OCI-LY1 (cell line): ENCODE results near the gene OXLD1.

Source experiments
- H2AFZ ChIP-seq: fragments of 200-600 bp; sonication (generic), shearing (Covaris generic); 2 replicates; pipeline ENCODE4 v1.6.0; 2014; ENCODE audit warnings: antibody characterized with exemption, mild to moderate bottlenecking, low read length
- H3F3A ChIP-seq: fragments of 200-600 bp; sonication (generic), shearing (Covaris generic); 2 replicates; pipeline ENCODE4 v1.6.0; 2014; ENCODE audit warnings: mild to moderate bottlenecking, antibody characterized with exemption, low read length, moderate library complexity; ENCODE audit not compliant: insufficient read depth
- H3K27ac ChIP-seq: fragments of 200-600 bp; sonication (generic); 2 replicates; pipeline ENCODE4 v1.5.1; 2014; ENCODE audit warnings: low read length, mixed run types, mild to moderate bottlenecking, low read depth; ENCODE audit not compliant: poor library complexity, severe bottlenecking
- H3K27me3 ChIP-seq: fragments of 200-600 bp; sonication (generic); 2 replicates; pipeline ENCODE4 v1.6.0; 2014; ENCODE audit warnings: antibody characterized with exemption, mild to moderate bottlenecking, low read length, moderate library complexity; ENCODE audit not compliant: insufficient read depth
- H3K36me3 ChIP-seq: fragments of 200-600 bp; sonication (generic); 2 replicates; pipeline ENCODE4 v1.6.1; 2014; ENCODE audit warnings: mild to moderate bottlenecking, antibody characterized with exemption, low read length, moderate library complexity, mixed read lengths; ENCODE audit not compliant: insufficient read depth
- H3K4me1 ChIP-seq: fragments of 200-600 bp; sonication (generic); 2 replicates; pipeline ENCODE4 v1.5.1; 2014; ENCODE audit warnings: mild to moderate bottlenecking, low read length, moderate library complexity; ENCODE audit not compliant: insufficient read depth, severe bottlenecking
- H3K4me2 ChIP-seq: fragments of 200-600 bp; sonication (generic), shearing (Covaris generic); 2 replicates; pipeline ENCODE4 v1.6.1; 2014; ENCODE audit warnings: low read length
- H3K4me3 ChIP-seq: fragments of 200-600 bp; sonication (generic); 2 replicates; pipeline ENCODE4 v1.5.1; 2014; ENCODE audit warnings: low read length, low read depth, mild to moderate bottlenecking, mixed read lengths; ENCODE audit not compliant: poor library complexity, severe bottlenecking
- H3K79me2 ChIP-seq: fragments of 200-600 bp; shearing (Covaris generic); 2 replicates; pipeline ENCODE4 v1.6.1; 2016; ENCODE audit warnings: mixed run types, low read length, mixed read lengths; ENCODE audit not compliant: insufficient read depth
- H3K9ac ChIP-seq: fragments of 200-600 bp; sonication (generic), shearing (Covaris generic); 2 replicates; pipeline ENCODE4 v1.6.1; 2014; ENCODE audit warnings: mild to moderate bottlenecking, low read length, mixed read lengths
- H3K9me2 ChIP-seq: fragments of 200-600 bp; sonication (generic), shearing (Covaris generic); 2 replicates; pipeline ENCODE4 v1.6.1; 2014; ENCODE audit warnings: low read depth, mild to moderate bottlenecking, low read length, mixed read lengths
- H3K9me3 ChIP-seq: fragments of 200-600 bp; shearing (Covaris generic); 2 replicates; pipeline ENCODE4 v1.6.1; 2014; ENCODE audit warnings: low read length, mixed read lengths
- H4K20me1 ChIP-seq: fragments of 200-600 bp; sonication (generic), shearing (Covaris generic); 2 replicates; pipeline ENCODE4 v1.6.0; 2016; ENCODE audit warnings: mild to moderate bottlenecking, low read length; ENCODE audit not compliant: insufficient read depth
- EZH2 ChIP-seq: fragments of 200-600 bp; sonication (generic), shearing (Covaris generic); IDR thresholded peaks from 2 replicates; pipeline ENCODE4 v1.8.0; 2017; ENCODE audit warnings: borderline replicate concordance, mixed run types, mild to moderate bottlenecking, antibody characterized with exemption, low read length, moderate library complexity, mixed read lengths
- TF ChIP-seq, protein P1 (sequence below): fragments of 200-600 bp; sonication (generic), shearing (Covaris generic); IDR thresholded peaks from 2 replicates; pipeline ENCODE4 v1.5.1; 2017; ENCODE audit warnings: mild to moderate bottlenecking, antibody characterized with exemption, low read length, moderate library complexity, mixed read lengths

The OXLD1 gene

DNA sequence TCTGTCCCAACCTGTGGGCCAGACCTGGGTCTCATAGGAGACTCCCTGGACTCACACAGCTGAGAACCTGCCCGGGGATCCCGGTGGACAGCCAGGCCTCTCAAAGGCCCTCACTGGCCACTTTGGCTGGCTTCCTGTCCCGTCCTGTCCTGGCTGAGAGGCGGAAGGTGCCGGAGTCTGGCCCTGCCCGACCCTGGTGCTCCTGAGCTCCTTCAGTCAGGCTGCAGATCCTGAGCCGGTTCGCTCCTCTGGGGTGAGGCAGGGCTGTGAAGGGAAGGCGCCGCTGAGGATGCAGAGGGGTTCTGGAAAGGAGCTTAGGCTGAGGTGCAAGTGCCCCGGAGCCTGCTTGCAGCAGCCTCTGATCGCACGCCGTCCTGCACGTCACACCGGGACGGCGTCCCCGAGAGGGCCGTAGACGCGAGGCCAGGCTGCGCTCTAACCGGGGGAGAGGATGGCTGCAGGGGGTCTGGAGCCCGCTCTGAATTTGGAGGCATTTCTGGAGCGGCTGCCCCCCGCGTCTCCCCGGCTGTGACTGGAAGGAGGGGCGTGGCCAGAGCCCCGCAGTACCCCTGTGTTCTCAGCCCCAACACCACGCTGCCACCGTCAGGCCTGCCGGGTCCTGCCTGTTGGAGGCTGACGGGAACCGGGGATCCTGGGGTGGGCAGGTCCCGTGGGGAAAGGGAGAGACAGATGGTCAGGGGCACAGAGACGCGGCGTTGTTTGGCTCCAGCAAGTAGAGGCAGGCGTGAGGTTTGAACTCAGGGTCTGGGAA, 21.6 kb upstream of the OXLD1 start:
- TF ChIP-seq EZH2: no peak
- Histone ChIP-seq H3K4me1 (peaks cover 16% of the 10 kb centered on the region), H4K20me1 (no peaks in the 10 kb centered on the region)

DNA sequence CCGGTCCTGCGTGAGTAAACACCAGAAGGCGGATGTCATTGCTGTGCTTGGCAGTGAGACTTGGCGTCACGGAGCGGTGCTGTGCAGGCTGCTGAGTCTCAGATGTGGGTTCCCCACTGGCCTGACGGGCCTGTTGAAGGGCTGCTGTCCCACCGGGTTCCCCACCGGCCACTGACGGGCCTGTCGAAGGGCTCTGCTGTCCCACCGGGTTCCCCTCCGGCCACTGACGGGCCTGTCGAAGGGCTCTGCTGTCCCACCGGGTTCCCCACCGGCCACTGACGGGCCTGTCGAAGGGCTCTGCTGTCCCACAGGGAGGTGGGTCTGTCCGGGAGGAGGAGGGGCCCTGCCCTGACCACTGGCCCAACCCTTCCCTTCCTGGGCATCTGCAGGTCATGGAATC, 20.2 kb upstream of the OXLD1 start:
- no peaks in the 10 kb centered on the region for H3K9me2 ChIP-seq
- H3K4me3 ChIP-seq: no peak overlapping the region
- no peaks in the 10 kb centered on the region for H3K27me3 ChIP-seq
- H3F3A ChIP-seq: no peaks in the 10 kb centered on the region
- peaks cover 62% of the 10 kb centered on the region for H3K36me3 ChIP-seq
- no peak for TF ChIP-seq EZH2
- TF ChIP-seq, protein P1, sequence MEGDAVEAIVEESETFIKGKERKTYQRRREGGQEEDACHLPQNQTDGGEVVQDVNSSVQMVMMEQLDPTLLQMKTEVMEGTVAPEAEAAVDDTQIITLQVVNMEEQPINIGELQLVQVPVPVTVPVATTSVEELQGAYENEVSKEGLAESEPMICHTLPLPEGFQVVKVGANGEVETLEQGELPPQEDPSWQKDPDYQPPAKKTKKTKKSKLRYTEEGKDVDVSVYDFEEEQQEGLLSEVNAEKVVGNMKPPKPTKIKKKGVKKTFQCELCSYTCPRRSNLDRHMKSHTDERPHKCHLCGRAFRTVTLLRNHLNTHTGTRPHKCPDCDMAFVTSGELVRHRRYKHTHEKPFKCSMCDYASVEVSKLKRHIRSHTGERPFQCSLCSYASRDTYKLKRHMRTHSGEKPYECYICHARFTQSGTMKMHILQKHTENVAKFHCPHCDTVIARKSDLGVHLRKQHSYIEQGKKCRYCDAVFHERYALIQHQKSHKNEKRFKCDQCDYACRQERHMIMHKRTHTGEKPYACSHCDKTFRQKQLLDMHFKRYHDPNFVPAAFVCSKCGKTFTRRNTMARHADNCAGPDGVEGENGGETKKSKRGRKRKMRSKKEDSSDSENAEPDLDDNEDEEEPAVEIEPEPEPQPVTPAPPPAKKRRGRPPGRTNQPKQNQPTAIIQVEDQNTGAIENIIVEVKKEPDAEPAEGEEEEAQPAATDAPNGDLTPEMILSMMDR: no peak
- H3K4me1 ChIP-seq: peaks cover 28% of the 10 kb centered on the region
- no peaks in the 10 kb centered on the region for H3K9me3 ChIP-seq
- H3K4me2 ChIP-seq: no peak overlapping the region
- no peak overlapping the region for H3K27ac ChIP-seq
- no peaks in the 10 kb centered on the region for H4K20me1 ChIP-seq
- no peak overlapping the region for H2AFZ ChIP-seq
- H3K79me2 ChIP-seq: peaks cover 15% of the 10 kb centered on the region
- H3K9ac ChIP-seq: no peak overlapping the region

More for the DNA sequence above, 21.6 kb upstream of the OXLD1 start:
- H3K4me3 ChIP-seq: no peak overlapping the region
- no peak overlapping the region for H3K9ac ChIP-seq
- peaks cover 10% of the 10 kb centered on the region for H3K79me2 ChIP-seq
- H3K27me3 ChIP-seq: no peaks in the 10 kb centered on the region
- H3F3A ChIP-seq: no peaks in the 10 kb centered on the region
- no peaks in the 10 kb centered on the region for H3K9me3 ChIP-seq
- H3K27ac ChIP-seq: no peak overlapping the region
- no peak overlapping the region for H2AFZ ChIP-seq
- H3K4me2 ChIP-seq: no peak overlapping the region
- peaks cover 72% of the 10 kb centered on the region for H3K36me3 ChIP-seq
- no peaks in the 10 kb centered on the region for H3K9me2 ChIP-seq

DNA sequence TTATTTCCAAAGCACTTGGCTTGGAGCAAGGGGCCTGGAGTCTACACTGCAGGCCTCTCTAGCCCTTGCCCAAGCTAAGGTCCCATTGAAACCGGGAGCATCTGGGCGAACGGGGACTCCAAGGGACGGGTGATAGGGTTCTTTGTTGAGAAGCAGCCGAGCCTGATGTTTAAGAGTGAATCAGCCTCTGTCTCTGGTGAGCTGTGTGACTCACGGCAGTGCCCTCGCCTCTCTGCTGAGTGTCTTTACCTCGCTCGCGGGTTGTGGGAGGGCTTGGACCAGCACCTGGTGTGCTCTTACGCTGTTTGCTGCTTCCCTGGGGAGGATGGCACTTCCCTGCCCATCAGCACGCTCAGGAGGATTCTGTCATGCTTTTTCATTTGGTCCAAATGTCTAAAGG, 18.7 kb upstream of the OXLD1 start:
- H3K4me1 ChIP-seq: peaks cover 28% of the 10 kb centered on the region
- no peak overlapping the region for H2AFZ ChIP-seq
- H3K4me2 ChIP-seq: peak overlapping the region; percentile 88
- H3K9ac ChIP-seq: peak overlapping the region; percentile 80
- peaks cover 47% of the 10 kb centered on the region for H3K36me3 ChIP-seq
- no peaks in the 10 kb centered on the region for H3K9me3 ChIP-seq
- no peak overlapping the region for H3K27ac ChIP-seq
- no peaks in the 10 kb centered on the region for H4K20me1 ChIP-seq
- H3K4me3 ChIP-seq: peak overlapping the region; percentile 82
- H3K27me3 ChIP-seq: no peaks in the 10 kb centered on the region
- no peaks in the 10 kb centered on the region for H3K9me2 ChIP-seq
- TF ChIP-seq, protein P1: no peak
- no peak for TF ChIP-seq EZH2
- H3F3A ChIP-seq: no peaks in the 10 kb centered on the region
- peaks cover 15% of the 10 kb centered on the region for H3K79me2 ChIP-seq

DNA sequence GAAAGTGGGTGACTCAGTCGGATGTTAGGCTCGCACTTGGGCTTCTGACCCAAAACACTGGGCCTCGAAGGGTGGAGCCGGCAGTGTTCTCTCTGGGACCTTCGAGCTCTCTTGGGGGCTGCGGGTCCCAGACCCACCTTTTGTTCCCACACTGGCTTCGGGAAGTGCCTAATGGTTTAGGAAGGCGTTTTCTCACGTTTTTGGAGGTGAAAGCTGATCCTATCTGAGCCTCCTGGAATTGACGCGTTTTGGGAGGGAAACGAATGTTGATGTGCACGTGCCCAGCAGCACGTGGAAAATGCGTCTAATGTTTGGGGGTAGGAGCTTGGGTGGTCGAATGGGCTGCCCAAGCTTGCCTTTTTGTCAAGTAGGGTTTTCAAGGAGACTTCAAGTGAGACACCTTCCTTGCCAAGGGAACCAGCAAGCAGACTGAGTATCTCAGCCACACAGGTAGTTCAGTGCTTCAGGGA, 18.1 kb upstream of the OXLD1 start:
- H3K27me3 ChIP-seq: no peaks in the 10 kb centered on the region
- peak overlapping the region; percentile 80 for H3K9ac ChIP-seq
- peaks cover 15% of the 10 kb centered on the region for H3K79me2 ChIP-seq
- no peaks in the 10 kb centered on the region for H3K9me3 ChIP-seq
- H3F3A ChIP-seq: no peaks in the 10 kb centered on the region
- peak overlapping the region; percentile 3 for H3K27ac ChIP-seq
- peak overlapping the region; percentile 82 for H3K4me3 ChIP-seq
- TF ChIP-seq, protein P1: no peak
- no peak for TF ChIP-seq EZH2
- peak overlapping the region; percentile 88 for H3K4me2 ChIP-seq
- peaks cover 41% of the 10 kb centered on the region for H3K36me3 ChIP-seq
- H2AFZ ChIP-seq: no peak overlapping the region
- H3K4me1 ChIP-seq: peaks cover 28% of the 10 kb centered on the region
- no peaks in the 10 kb centered on the region for H3K9me2 ChIP-seq
- no peaks in the 10 kb centered on the region for H4K20me1 ChIP-seq
